Liver (tissue), 9 donors: ENCODE measurements around the gene PTPRN2. TPM values are rescaled to one million over a fixed set of nuclear protein-coding genes. Genes with fewer than 3 reads are reported as not detected.

Experiments
- DNase-seq: peaks from one replicate; pipeline ENCODE4 v3.0.0-alpha.2; 2017; ENCODE audit warnings: low spot score
- H3K27ac ChIP-seq, 2 donors: one replicate each; pipeline ENCODE4 v1.7.0; 2013; ENCODE audit warnings: inconsistent platforms in 2 of 2, low read length in 2 of 2, control low read depth in 1 of 2, low read depth in 1 of 2, mild to moderate bottlenecking in 1 of 2
- H3K27me3 ChIP-seq, 4 donors: one replicate each; pipeline versions ENCODE4 v1.6.1 to v1.7.0; 2013; ENCODE audit warnings: low read length in 3 of 4, inconsistent platforms in 1 of 4, mild to moderate bottlenecking in 1 of 4, moderate library complexity in 1 of 4; ENCODE audit not compliant: control insufficient read depth in 4 of 4, insufficient read depth in 4 of 4
- H3K36me3 ChIP-seq, 4 donors: one replicate each; pipeline versions ENCODE4 v1.6.1 to v1.7.0; 2013; ENCODE audit warnings: low read length in 3 of 4, mild to moderate bottlenecking in 3 of 4, low read depth in 1 of 4, moderate library complexity in 1 of 4; ENCODE audit not compliant: control insufficient read depth in 4 of 4, insufficient read depth in 3 of 4
- H3K4me1 ChIP-seq, 4 donors: one replicate each; pipeline versions ENCODE4 v1.6.1 to v1.7.0; 2013; ENCODE audit warnings: low read length in 3 of 4, mild to moderate bottlenecking in 3 of 4, moderate library complexity in 1 of 4; ENCODE audit not compliant: control insufficient read depth in 4 of 4, insufficient read depth in 4 of 4
- H3K4me3 ChIP-seq, 3 donors: one replicate each; pipeline versions ENCODE4 v1.6.1 to v1.7.0; 2013; ENCODE audit warnings: low read length in 3 of 3, control low read depth in 1 of 3, low read depth in 1 of 3, mild to moderate bottlenecking in 1 of 3
- H3K9ac ChIP-seq, 2 donors: one replicate each; pipeline ENCODE4 v1.7.0; 2013; ENCODE audit warnings: low read length in 2 of 2, mild to moderate bottlenecking in 2 of 2, moderate library complexity in 2 of 2, control low read depth in 1 of 2, low read depth in 1 of 2
- H3K9me3 ChIP-seq, 4 donors: one replicate each; pipeline versions ENCODE4 v1.6.1 to v1.7.0; 2013; ENCODE audit warnings: low read length in 3 of 4; ENCODE audit not compliant: control insufficient read depth in 4 of 4
- EGR1 ChIP-seq, 2 donors: IDR thresholded peaks; 2 replicates each; pipeline ENCODE4 v1.6.1; 2016 to 2018; ENCODE audit warnings: antibody characterized with exemption in 2 of 2, low read depth in 2 of 2
- FOXA1 ChIP-seq: IDR thresholded peaks from 2 replicates; pipeline ENCODE4 v1.6.1; 2016; ENCODE audit warnings: antibody characterized with exemption
- FOXA2 ChIP-seq: IDR thresholded peaks from 2 replicates; pipeline ENCODE4 v1.6.1; 2016; ENCODE audit warnings: antibody characterized with exemption
- GABPA ChIP-seq, 2 donors: IDR thresholded peaks in 1 of 2; conservative IDR thresholded peaks in 1 of 2; 2 replicates each; pipeline ENCODE4 v1.6.1; 2016; ENCODE audit warnings: antibody characterized with exemption in 2 of 2, mild to moderate bottlenecking in 1 of 2, moderate library complexity in 1 of 2
- HNF4A ChIP-seq, 2 donors: conservative IDR thresholded peaks; 2 replicates each; pipeline ENCODE4 v1.6.1; 2016; ENCODE audit warnings: antibody characterized with exemption in 2 of 2, mild to moderate bottlenecking in 2 of 2
- NR2F2 ChIP-seq: IDR thresholded peaks from 2 replicates; pipeline ENCODE4 v1.6.1; 2016; ENCODE audit warnings: antibody characterized with exemption
- RAD21 ChIP-seq, 2 donors: IDR thresholded peaks; 2 replicates each; pipeline ENCODE4 v1.6.1; 2016; ENCODE audit warnings: antibody characterized with exemption in 2 of 2, mild to moderate bottlenecking in 2 of 2
- RXRA ChIP-seq, 2 donors: IDR thresholded peaks; 2 replicates each; pipeline ENCODE4 v1.6.1; 2017 to 2018; ENCODE audit warnings: antibody characterized with exemption in 2 of 2, mild to moderate bottlenecking in 1 of 2
- SP1 ChIP-seq: IDR thresholded peaks from 2 replicates; pipeline ENCODE4 v1.6.1; 2018; ENCODE audit warnings: antibody characterized with exemption, mild to moderate bottlenecking
- TAF1 ChIP-seq: conservative IDR thresholded peaks from 2 replicates; pipeline ENCODE4 v1.6.1; 2016; ENCODE audit warnings: antibody characterized with exemption, mild to moderate bottlenecking
- YY1 ChIP-seq: IDR thresholded peaks from 2 replicates; pipeline ENCODE4 v1.6.1; 2016; ENCODE audit warnings: antibody characterized with exemption, mild to moderate bottlenecking
- WGBS: extraction: QIAGEN DNeasy Blood & Tissue Kit; methylation state at CpG from one replicate; pipeline ENCODE4 v1.1.7; 2013; 5-methylcytosine and 5-hydroxymethylcytosine counted together
- polyA plus RNA-seq, 2 donors: library from polyadenylated mRNA; stranded (reverse) in 1 of 2; unstranded in 1 of 2; fragments of 200-250 nt in 1 of 2; fragments of >200 nt in 1 of 2; fragmentation: Nextera tagmentation in 1 of 2; extraction: Ambion mirVana in 1 of 2; gene quantifications; one replicate each; pipeline versions ENCODE4 v1.2.1 to v1.2.3, GENCODE V29; 2013 to 2015
- total RNA-seq, 2 donors: library from RNA; depleted of rRNA; stranded (reverse); fragments of >200 nt; gene quantifications; one replicate each; pipeline ENCODE4 v1.2.3, GENCODE V29; 2014
- TF ChIP-seq, protein P1 (sequence below): fragments of 150-350 bp; IDR thresholded peaks from 2 replicates; pipeline ENCODE4 v1.5.1; 2017; ENCODE audit warnings: improper control_type of control experiment, low read depth, low read length; ENCODE audit not compliant: missing input control
- TF ChIP-seq, protein P2 (sequence below): IDR thresholded peaks from 2 replicates; pipeline ENCODE4 v1.6.1; 2016; ENCODE audit warnings: antibody characterized with exemption
- TF ChIP-seq, protein P3 (sequence below): IDR thresholded peaks from 2 replicates; pipeline ENCODE4 v1.6.1; 2016; ENCODE audit warnings: antibody characterized with exemption
- TF ChIP-seq, protein P4 (sequence below): IDR thresholded peaks from 2 replicates; pipeline ENCODE4 v1.6.1; 2016; ENCODE audit warnings: antibody characterized with exemption, mild to moderate bottlenecking
- TF ChIP-seq, protein P5 (sequence below): IDR thresholded peaks from 2 replicates; pipeline ENCODE4 v1.6.1; 2016; ENCODE audit warnings: antibody characterized with exemption
- donor health status: healthy.
- donor health status: healthy.
- donor health status: healthy.
- donor health status: healthy.
- donor health status: healthy.

Gene PTPRN2
- total and polyA plus RNA-seq, 4 donors: 0.75 to 1.9 (median 1.1) TPM

DNA sequence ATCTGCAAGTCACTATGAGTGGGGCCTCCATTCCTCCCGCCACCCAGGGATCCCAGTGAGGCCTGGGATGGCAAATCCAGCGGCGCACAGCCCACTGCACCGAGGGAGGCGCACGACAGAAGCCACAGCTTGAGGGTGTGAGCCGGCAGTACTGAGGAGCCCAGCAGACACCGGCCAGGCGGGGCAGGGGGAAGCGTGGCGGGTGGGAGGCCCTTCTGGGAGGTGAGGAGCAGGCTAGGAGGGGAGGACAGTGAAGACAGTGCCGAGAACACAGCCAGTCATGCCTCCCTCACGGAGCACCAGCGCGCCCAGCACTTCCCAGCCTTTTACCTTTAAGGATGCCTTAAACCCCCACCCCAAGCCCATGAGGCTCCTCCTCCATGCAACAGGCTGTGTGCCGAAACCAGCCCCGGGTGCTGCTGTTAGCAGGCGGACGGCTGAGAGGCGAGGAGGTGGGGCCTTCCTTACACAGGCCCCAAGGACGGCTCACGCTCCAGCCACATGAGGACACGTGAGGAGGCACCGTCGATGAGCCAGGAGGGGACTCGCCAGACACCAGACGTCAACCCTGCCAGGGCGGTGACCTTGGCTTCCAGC lies 258.5 kb downstream of the PTPRN2 start:
- no peak overlapping the region for H3K27ac ChIP-seq
- no peak for DNase-seq
- H3K9me3 ChIP-seq: no peaks in the 10 kb centered on the region
- WGBS: 87% methylated on average over 28 of the region's 28 CpGs
- H3K27me3 ChIP-seq: peaks cover 0 to 4% (median 0%) of the 10 kb centered on the region in 4 donors
- H3K36me3 ChIP-seq: no peaks in the 10 kb centered on the region
- H3K9ac ChIP-seq: no peak overlapping the region
- no peaks in the 10 kb centered on the region for H3K4me1 ChIP-seq
- no peak for TF ChIP-seq RXRA (IDR thresholded peaks at IDR 0.05)
- no peak for TF ChIP-seq HNF4A (conservative IDR thresholded peaks at IDR 0.05)
- no peak for TF ChIP-seq NR2F2
- no peak for TF ChIP-seq EGR1 (IDR thresholded peaks at IDR 0.05; ENCODE audit: low read depth in 2 of 2)
- TF ChIP-seq YY1: no peak
- no peak for TF ChIP-seq FOXA1
- no peak for TF ChIP-seq TAF1
- no peak for TF ChIP-seq RAD21 (IDR thresholded peaks at IDR 0.05)
- no peak for TF ChIP-seq FOXA2
- no peak for TF ChIP-seq SP1
- TF ChIP-seq, protein P1, sequence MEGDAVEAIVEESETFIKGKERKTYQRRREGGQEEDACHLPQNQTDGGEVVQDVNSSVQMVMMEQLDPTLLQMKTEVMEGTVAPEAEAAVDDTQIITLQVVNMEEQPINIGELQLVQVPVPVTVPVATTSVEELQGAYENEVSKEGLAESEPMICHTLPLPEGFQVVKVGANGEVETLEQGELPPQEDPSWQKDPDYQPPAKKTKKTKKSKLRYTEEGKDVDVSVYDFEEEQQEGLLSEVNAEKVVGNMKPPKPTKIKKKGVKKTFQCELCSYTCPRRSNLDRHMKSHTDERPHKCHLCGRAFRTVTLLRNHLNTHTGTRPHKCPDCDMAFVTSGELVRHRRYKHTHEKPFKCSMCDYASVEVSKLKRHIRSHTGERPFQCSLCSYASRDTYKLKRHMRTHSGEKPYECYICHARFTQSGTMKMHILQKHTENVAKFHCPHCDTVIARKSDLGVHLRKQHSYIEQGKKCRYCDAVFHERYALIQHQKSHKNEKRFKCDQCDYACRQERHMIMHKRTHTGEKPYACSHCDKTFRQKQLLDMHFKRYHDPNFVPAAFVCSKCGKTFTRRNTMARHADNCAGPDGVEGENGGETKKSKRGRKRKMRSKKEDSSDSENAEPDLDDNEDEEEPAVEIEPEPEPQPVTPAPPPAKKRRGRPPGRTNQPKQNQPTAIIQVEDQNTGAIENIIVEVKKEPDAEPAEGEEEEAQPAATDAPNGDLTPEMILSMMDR: no peak
- TF ChIP-seq, protein P2, sequence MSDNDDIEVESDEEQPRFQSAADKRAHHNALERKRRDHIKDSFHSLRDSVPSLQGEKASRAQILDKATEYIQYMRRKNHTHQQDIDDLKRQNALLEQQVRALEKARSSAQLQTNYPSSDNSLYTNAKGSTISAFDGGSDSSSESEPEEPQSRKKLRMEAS: no peak
- TF ChIP-seq, protein P3, sequence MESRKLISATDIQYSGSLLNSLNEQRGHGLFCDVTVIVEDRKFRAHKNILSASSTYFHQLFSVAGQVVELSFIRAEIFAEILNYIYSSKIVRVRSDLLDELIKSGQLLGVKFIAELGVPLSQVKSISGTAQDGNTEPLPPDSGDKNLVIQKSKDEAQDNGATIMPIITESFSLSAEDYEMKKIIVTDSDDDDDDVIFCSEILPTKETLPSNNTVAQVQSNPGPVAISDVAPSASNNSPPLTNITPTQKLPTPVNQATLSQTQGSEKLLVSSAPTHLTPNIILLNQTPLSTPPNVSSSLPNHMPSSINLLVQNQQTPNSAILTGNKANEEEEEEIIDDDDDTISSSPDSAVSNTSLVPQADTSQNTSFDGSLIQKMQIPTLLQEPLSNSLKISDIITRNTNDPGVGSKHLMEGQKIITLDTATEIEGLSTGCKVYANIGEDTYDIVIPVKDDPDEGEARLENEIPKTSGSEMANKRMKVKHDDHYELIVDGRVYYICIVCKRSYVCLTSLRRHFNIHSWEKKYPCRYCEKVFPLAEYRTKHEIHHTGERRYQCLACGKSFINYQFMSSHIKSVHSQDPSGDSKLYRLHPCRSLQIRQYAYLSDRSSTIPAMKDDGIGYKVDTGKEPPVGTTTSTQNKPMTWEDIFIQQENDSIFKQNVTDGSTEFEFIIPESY: no peak
- TF ChIP-seq, protein P4, sequence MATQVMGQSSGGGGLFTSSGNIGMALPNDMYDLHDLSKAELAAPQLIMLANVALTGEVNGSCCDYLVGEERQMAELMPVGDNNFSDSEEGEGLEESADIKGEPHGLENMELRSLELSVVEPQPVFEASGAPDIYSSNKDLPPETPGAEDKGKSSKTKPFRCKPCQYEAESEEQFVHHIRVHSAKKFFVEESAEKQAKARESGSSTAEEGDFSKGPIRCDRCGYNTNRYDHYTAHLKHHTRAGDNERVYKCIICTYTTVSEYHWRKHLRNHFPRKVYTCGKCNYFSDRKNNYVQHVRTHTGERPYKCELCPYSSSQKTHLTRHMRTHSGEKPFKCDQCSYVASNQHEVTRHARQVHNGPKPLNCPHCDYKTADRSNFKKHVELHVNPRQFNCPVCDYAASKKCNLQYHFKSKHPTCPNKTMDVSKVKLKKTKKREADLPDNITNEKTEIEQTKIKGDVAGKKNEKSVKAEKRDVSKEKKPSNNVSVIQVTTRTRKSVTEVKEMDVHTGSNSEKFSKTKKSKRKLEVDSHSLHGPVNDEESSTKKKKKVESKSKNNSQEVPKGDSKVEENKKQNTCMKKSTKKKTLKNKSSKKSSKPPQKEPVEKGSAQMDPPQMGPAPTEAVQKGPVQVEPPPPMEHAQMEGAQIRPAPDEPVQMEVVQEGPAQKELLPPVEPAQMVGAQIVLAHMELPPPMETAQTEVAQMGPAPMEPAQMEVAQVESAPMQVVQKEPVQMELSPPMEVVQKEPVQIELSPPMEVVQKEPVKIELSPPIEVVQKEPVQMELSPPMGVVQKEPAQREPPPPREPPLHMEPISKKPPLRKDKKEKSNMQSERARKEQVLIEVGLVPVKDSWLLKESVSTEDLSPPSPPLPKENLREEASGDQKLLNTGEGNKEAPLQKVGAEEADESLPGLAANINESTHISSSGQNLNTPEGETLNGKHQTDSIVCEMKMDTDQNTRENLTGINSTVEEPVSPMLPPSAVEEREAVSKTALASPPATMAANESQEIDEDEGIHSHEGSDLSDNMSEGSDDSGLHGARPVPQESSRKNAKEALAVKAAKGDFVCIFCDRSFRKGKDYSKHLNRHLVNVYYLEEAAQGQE: no peak
- TF ChIP-seq, protein P5, sequence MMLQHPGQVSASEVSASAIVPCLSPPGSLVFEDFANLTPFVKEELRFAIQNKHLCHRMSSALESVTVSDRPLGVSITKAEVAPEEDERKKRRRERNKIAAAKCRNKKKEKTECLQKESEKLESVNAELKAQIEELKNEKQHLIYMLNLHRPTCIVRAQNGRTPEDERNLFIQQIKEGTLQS: no peak
- no peak for TF ChIP-seq GABPA (IDR thresholded peaks at IDR 0.05 in 1 of 2, conservative IDR thresholded peaks at IDR 0.05 in 1 of 2)
- H3K4me3 ChIP-seq: no peak overlapping the region
